Aorta (tissue), 5 donors: ENCODE results near the gene HABP4. TPM values are rescaled to one million over a fixed set of nuclear protein-coding genes. Genes with fewer than 3 reads are reported as not detected.

Experiments used
- ATAC-seq: fragments of 200-7000 bp; cut with Tn5 transposase; one replicate; pipeline ENCODE4 v1.9.1; 2022; ENCODE audit warnings: moderate library complexity; ENCODE audit not compliant: low FRiP score
- DNase-seq, 2 donors: peaks; one replicate each; pipeline ENCODE4 v3.0.0-alpha.2; 2020
- H3K27ac ChIP-seq, 2 donors: one replicate each; pipeline ENCODE4 v1.5.1; 2013; ENCODE audit warnings: low read length in 2 of 2, mild to moderate bottlenecking in 2 of 2, moderate library complexity in 2 of 2, control low read depth in 1 of 2, inconsistent platforms in 1 of 2, low read depth in 1 of 2
- H3K27me3 ChIP-seq, 2 donors: one replicate each; pipeline ENCODE4 v1.6.1; 2013; ENCODE audit warnings: control low read depth in 1 of 2, low read length in 1 of 2, mild to moderate bottlenecking in 1 of 2, moderate library complexity in 1 of 2; ENCODE audit not compliant: insufficient read depth in 2 of 2, control insufficient read depth in 1 of 2
- H3K36me3 ChIP-seq, 2 donors: one replicate each; pipeline ENCODE4 v1.6.1; 2013; ENCODE audit warnings: control low read depth in 1 of 2, low read length in 1 of 2, mild to moderate bottlenecking in 1 of 2; ENCODE audit not compliant: insufficient read depth in 2 of 2, control insufficient read depth in 1 of 2
- H3K4me1 ChIP-seq, 2 donors: one replicate each; pipeline ENCODE4 v1.6.1; 2013; ENCODE audit warnings: low read length in 2 of 2, control low read depth in 1 of 2, mild to moderate bottlenecking in 1 of 2, moderate library complexity in 1 of 2; ENCODE audit not compliant: insufficient read depth in 2 of 2, control insufficient read depth in 1 of 2
- H3K4me3 ChIP-seq, 2 donors: one replicate each; pipeline ENCODE4 v1.5.1; 2013; ENCODE audit warnings: low read length in 2 of 2, control low read depth in 1 of 2, mild to moderate bottlenecking in 1 of 2
- H3K9me3 ChIP-seq: one replicate; pipeline ENCODE4 v1.6.1; 2013; ENCODE audit warnings: mild to moderate bottlenecking, low read length; ENCODE audit not compliant: control insufficient read depth
- WGBS, 2 donors: extraction: QIAGEN DNeasy Blood & Tissue Kit; methylation state at CpG; one replicate each; pipeline ENCODE4 v1.1.7; 2013; 5-methylcytosine and 5-hydroxymethylcytosine counted together
- intact Hi-C, 2 donors: fragments of 100-400 bp; cut with DNase I; formaldehyde crosslinking; loops; one replicate each; pipeline versions ENCODE4 v1.14.2 to v1.15.0; 2022
- polyA plus RNA-seq, 2 donors: library from polyadenylated mRNA; stranded (reverse); fragments of 200-250 nt; gene quantifications; one replicate each; pipeline ENCODE4 v1.2.3, GENCODE V29; 2013
- total RNA-seq, 2 donors: library from RNA; stranded (reverse); fragmentation: NEBNext Ultra II Directional; extraction: Animal tissue kit (Norgen Biotek cat#: 25700); gene quantifications; one replicate each; pipeline ENCODE4 v1.2.1, GENCODE V29; 2021
- donor health status: healthy with polysubstance abuse.
- donor health status: Bipolar disorder and iron deficiency.
- donor health status: DM: no; HTN: no; CAD: no.
- donor health status: DM: no; HTN: no; CAD: no.
- donor health status: DM: yes; HTN: yes; CAD: no.

The HABP4 gene
- total and polyA plus RNA-seq, 4 donors = 29.0 to 66.9 (median 42.8) TPM

GRCh38 chr9:96429732-96430131, 20.2 kb upstream of the HABP4 start:
- Histone ChIP-seq H3K27me3 (no peaks in the 10 kb centered on the region), H3K9me3 (no peaks in the 10 kb centered on the region), H3K27ac (no peak overlapping the region), H3K36me3 (no peaks in the 10 kb centered on the region), H3K4me3 (no peak overlapping the region), H3K4me1 (no peaks in the 10 kb centered on the region)
- DNase-seq (no peak), ATAC-seq (no peak)
- intact Hi-C loops = no loop called here

GRCh38 chr9:96430377-96430776, 19.6 kb upstream of the HABP4 start:
- Histone ChIP-seq H3K27me3 (no peaks in the 10 kb centered on the region), H3K4me3 (no peak overlapping the region), H3K4me1 (no peaks in the 10 kb centered on the region), H3K36me3 (no peaks in the 10 kb centered on the region), H3K9me3 (no peaks in the 10 kb centered on the region), H3K27ac (no peak overlapping the region)
- intact Hi-C loops = no loop called here
- ATAC-seq (no peak), DNase-seq (no peak)
- 91 to 93% methylated on average over 2 of the region's 2 CpGs for WGBS, 2 donors

- 96 to 98% methylated on average over 4 of the region's 4 CpGs for WGBS, 2 donors
- Histone ChIP-seq H3K9me3 (no peaks in the 10 kb centered on the region), H3K27me3 (no peaks in the 10 kb centered on the region), H3K36me3 (no peaks in the 10 kb centered on the region), H3K27ac (no peak overlapping the region), H3K4me3 (no peak overlapping the region), H3K4me1 (no peaks in the 10 kb centered on the region)
- intact Hi-C loops = no loop called here
- no peak for ATAC-seq
- no peak for DNase-seq
Observed at GRCh38 chr9:96435345-96435744, 14.6 kb upstream of the HABP4 start.

GRCh38 chr9:96436063-96436455, 13.9 kb upstream of the HABP4 start:
- no peaks in the 10 kb centered on the region for H3K4me1 ChIP-seq
- no peaks in the 10 kb centered on the region for H3K27me3 ChIP-seq
- H3K27ac ChIP-seq = no peak overlapping the region
- ATAC-seq (no peak), DNase-seq (no peak)
- no peaks in the 10 kb centered on the region for H3K36me3 ChIP-seq
- intact Hi-C loops = no loop called here
- H3K4me3 ChIP-seq = no peak overlapping the region
- H3K9me3 ChIP-seq = no peaks in the 10 kb centered on the region
- 87 to 89% methylated on average over 2 of the region's 2 CpGs for WGBS, 2 donors

GRCh38 chr9:96436456-96437126, 13.4 kb upstream of the HABP4 start:
- no peak for DNase-seq
- H3K27ac ChIP-seq = no peak overlapping the region
- H3K27me3 ChIP-seq = no peaks in the 10 kb centered on the region
- intact Hi-C loops = no loop called here
- H3K9me3 ChIP-seq = no peaks in the 10 kb centered on the region
- ATAC-seq = no peak
- H3K4me1 ChIP-seq = no peaks in the 10 kb centered on the region
- H3K4me3 ChIP-seq = no peak overlapping the region
- WGBS, 2 donors = 90 to 91% methylated on average over 15 of the region's 15 CpGs
- H3K36me3 ChIP-seq = no peaks in the 10 kb centered on the region

GRCh38 chr9:96437454-96437853, 12.5 kb upstream of the HABP4 start:
- Histone ChIP-seq H3K4me3 (no peak overlapping the region), H3K27ac (no peak overlapping the region), H3K9me3 (no peaks in the 10 kb centered on the region), H3K27me3 (no peaks in the 10 kb centered on the region), H3K4me1 (no peaks in the 10 kb centered on the region), H3K36me3 (no peaks in the 10 kb centered on the region)
- DNase-seq (no peak), ATAC-seq (no peak)
- intact Hi-C loops = no loop called here
- 97 to 98% methylated on average over 7 of the region's 7 CpGs for WGBS, 2 donors

- WGBS, 2 donors = 92 to 96% methylated on average over 5 of the region's 5 CpGs
- H3K27ac ChIP-seq = no peak overlapping the region
- DNase-seq (no peak), ATAC-seq (no peak)
- no peaks in the 10 kb centered on the region for H3K4me1 ChIP-seq
- H3K27me3 ChIP-seq = no peaks in the 10 kb centered on the region
- intact Hi-C loops = no loop called here
- H3K4me3 ChIP-seq = no peak overlapping the region
- H3K36me3 ChIP-seq = no peaks in the 10 kb centered on the region
- no peaks in the 10 kb centered on the region for H3K9me3 ChIP-seq
Observed at GRCh38 chr9:96440671-96441199, 9.2 kb upstream of the HABP4 start.

- H3K36me3 ChIP-seq = no peaks in the 10 kb centered on the region
- ATAC-seq = no peak
Observed at GRCh38 chr9:96441798-96442445, 8.0 kb upstream of the HABP4 start.

GRCh38 chr9:96442491-96442890, 7.5 kb upstream of the HABP4 start:
- Histone ChIP-seq H3K9me3 (no peaks in the 10 kb centered on the region), H3K27ac (no peak overlapping the region), H3K36me3 (no peaks in the 10 kb centered on the region), H3K4me3 (no peak overlapping the region), H3K27me3 (no peaks in the 10 kb centered on the region), H3K4me1 (no peaks in the 10 kb centered on the region)
- no peak for DNase-seq
- ATAC-seq = no peak
- WGBS, 2 donors = 93 to 95% methylated on average over 2 to 3 of the region's 3 CpGs
- intact Hi-C loops = no loop called here

More at GRCh38 chr9:96441798-96442445, 8.0 kb upstream of the HABP4 start:
- DNase-seq = no peak
- no peaks in the 10 kb centered on the region for H3K4me1 ChIP-seq
- H3K27ac ChIP-seq = no peak overlapping the region
- 89 to 91% methylated on average over 5 of the region's 5 CpGs for WGBS, 2 donors
- no peaks in the 10 kb centered on the region for H3K9me3 ChIP-seq
- intact Hi-C loops = no loop called here
- H3K4me3 ChIP-seq = no peak overlapping the region
- H3K27me3 ChIP-seq = no peaks in the 10 kb centered on the region
